Stimulated activated CD4-positive, alpha-beta T cell treated with anti-CD3 and anti-CD28 coated beads, Interleukin-1b, Interleukin-23, amount 100 ng/mL, for 24 hours (primary cell): Measurements from ENCODE around the gene TCEANC2.

ENCODE experiments used
- DNase-seq, 4 experiments: peaks; one replicate each; pipeline ENCODE4 v3.0.0-alpha.2; 2020; ENCODE audit warnings: low read depth in 4 of 4, low spot score in 1 of 4

TCEANC2 gene

DNA sequence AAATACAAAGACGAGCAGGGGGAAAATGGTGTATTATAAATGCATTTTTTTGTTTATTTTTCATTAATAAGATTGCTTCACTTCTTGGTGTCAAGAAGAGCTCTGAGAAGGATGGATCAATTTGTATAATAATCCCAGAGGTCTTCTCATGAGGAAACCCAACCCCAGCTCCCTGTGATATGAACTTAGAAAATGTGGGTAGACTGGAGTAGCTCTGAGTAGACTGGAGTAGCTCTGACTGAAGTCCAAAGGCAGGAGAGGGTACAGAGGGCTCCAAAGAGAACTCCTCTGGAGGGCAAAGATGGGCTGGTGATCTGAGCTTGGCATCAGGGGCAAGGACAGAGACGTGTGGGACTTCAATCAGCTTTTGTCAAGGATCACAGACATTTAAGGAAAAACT, 78.0 kb downstream of the TCEANC2 start:
- no peak for DNase-seq

DNA sequence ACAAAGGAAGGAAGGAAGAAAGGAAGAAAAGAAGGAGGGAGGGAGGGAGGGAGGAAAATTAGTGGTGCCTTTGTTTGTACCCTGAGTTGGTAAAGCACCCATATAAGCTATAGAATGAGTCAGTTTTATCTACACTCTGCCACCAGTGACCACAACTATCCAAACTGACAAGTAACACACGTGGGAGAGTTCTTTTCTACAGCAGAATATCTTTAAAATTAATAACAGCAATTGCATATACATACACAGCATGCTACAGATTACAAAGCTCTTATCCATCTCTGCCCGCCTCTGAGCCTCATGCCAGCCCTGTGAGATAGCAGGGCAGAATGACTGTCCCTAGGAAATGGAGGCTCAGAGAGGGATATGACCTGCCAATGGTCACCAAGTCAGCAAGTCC, 79.1 kb downstream of the TCEANC2 start:
- DNase-seq, result no peak

DNA sequence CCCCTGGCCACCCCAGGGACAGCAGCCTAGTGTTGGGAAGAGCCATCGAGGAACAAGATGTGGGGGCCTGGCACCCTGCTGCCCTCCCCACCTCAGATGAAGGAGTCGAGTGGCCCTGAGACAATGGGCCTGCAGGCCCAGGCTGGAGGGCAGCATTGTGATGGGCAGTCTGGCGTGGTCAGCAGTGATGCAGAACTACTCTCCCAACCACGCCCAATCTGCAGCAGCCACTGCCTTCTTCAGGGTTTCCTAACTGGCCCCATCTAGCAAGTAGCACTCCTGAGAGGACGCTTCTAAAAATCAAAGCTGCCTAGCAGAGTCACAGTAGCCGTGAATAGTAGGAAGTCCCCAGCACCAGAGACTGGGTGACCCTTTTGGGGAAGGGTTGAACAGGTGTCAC, 80.9 kb downstream of the TCEANC2 start:
- DNase-seq, result no peak

DNA sequence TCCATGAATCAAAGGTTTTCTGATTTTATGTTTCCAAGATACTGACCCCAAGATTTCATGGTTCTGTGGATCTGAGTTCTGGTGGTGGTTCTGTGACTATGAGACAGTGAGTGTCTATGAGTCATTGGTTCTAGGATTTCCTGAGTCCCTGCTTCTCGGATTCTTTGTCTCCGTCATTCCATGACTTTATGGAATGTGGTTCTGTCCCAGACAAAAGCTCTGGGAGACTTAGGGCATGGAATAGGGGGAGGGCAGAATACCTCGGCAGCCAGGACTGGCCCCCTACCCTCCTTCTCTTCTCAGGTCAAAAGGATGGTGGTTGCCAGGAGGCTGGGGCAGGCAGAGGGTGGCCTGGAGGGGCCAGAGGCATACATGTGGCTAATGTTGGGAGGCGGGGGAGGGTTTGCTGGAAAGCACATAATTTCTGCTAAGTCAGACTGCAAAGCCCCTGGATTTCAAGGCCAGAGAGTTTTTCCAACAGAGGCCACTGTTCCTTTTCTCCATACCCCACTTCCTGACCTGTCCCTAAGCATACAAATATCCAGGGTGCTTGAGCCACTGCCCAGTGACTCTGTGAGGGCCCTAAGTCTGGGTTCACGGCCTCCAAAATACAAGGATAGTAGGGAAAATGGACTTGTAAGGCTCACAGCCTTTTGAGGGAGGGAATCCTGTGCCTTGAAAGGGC, 82.2 kb downstream of the TCEANC2 start:
- DNase-seq, result no peak

DNA sequence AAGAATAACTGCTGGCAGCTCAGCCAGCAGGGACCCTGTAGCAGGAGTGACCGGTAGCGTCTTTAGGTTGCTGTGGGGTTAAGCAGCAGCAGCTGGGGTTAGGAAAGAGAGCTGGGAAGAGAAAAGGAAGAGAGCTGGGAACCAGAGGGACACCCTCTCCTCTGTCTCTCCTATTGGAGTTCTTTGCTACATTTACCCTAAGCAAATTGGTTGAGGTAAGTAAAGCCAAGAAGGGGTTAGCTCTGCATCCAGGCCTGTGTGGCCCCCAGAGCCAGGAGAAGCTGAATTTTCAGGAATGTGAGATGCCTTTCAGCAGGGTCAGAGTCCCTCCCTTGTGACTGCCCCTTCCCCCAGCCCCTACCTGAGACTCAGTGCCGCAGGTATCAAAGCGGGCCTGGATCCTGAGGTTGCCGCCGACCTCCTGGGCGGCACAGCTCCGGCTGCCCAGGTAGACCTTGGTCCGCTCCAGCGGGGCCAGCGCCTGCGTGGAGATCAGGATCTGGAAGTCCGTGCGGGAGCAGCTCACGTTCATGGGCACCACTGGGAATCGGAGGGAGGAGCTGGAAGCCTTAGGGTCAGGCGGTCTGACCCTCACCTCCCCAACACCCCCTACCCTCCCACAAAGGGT, 83.0 kb downstream of the TCEANC2 start:
- no peak for DNase-seq

DNA sequence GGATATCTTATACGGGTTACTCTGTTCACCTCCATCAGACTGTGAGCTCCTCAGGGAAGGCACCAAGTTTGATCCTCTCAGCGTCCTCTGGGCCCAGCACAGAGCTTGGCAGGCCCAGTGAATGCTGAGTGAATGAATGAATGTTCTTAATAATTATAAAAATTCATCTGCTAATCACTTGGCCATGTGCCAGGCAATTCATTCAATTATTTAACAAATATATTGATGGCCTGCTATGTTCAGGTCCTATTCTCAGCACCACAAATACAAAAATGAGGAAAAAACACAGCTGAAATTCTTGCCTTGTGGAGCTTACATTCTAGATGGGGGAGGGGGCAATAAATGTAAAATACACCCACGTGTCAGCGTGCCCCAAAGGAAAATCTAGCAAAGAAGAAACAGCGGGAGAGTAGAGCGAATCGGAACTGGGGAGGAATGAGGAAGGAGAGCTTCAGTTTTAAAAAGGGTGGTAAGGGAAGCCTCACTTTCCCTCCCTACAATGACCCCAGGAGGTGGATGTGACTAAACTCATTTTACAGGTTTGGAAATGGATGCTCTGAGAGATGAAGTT, 83.6 kb downstream of the TCEANC2 start:
- DNase-seq, result no peak

DNA sequence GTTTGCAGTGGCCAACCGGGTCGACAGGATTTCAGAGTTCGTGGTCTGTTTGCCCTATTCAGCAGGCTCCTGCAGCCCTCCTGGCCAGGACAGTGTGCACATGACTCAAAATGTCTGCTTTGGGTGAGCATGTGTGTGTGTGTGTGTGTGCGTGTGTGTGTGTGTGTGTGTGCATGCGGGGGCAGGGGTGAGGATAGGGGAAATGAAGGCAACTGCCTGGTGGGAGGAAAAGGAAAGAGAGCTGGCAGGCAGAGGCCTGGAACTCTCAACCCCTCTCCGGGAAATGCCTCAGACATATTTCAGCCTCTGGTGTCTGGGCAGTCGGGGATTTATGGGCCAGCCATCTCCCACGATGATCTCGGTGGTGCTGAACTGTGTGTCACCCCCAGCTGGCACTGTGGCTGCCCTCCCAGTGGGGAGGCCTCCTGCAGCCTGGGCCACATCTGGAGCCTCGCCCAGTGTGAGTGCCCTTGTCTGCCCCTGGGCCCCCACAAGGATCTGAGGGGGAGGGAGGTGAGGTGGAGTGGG, 84.2 kb downstream of the TCEANC2 start:
- no peak for DNase-seq

DNA sequence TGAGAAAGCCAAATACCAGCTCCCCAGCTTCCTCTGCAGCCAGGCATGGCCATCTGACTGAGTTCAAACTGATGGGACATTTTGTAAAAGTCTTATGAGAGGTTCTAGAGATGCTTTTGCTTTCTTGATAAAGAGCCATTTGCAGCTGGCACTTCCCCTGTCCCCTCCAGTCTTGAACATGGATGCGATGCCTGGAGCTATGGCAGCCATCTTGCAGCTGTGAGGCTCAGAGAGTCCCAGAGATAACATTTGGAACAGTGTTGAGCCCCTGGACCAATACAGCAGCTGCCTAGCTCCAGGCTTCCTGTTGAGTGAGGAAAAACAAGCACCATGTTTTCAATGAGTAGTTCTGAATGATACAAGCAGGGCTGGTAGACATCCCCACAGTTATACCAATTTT, 85.6 kb downstream of the TCEANC2 start:
- DNase-seq, result no peak

DNA sequence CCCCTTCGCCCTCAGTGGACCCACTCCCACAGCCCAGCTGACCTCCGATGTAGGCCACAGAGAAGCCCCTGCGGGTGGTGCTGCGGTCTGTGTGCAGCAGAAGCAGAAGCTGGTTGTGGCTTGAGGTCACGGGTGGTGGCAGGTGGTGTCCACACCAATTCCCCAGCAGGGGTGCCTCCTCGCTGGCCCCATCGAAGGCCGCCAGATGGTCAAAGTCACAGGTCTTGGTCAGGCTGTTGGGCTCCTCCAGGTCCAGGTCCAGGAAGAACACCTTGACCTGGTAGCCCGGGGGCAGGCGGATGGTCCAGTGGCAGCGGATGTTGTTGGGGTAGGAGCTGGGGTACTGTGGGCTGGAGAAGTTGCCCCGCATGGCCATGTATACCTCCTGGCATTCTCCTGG, 86.3 kb downstream of the TCEANC2 start:
- no peak for DNase-seq

DNA sequence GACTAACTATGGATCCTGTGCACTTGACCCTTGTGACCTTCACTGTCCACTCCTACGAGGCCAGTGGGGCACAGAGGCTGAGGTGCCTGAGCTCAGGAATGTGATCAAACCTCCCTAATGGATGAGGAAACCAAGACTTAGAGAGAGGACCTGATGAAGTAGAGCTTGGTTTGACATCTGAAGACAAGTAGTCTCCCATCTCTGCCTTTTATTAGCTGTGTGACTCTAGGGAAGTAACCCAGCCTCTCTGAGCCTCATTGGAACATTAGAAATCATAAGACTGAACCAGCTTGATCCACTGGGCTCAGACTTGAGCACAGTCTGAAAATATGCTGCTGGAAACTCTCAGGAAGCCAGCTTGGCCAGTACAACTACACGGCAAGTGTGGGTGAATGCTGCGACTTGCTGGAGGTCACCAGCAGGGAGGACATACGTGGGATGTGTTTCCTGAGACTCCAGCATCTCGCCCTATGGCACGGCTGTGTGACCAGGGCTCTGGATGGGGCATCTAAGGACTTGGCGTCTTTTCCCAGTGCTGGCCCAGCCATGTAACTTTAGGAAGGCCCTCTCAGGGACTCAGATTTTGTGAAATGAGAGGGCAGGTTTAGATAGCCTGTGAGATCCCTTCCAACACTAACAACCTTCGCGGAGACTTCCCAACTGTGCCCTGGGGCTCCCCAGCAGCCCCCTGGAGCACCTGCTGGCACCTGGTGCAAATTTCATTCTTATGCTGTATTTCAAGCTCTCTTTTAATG, 88.9 kb downstream of the TCEANC2 start:
- no peak for DNase-seq

DNA sequence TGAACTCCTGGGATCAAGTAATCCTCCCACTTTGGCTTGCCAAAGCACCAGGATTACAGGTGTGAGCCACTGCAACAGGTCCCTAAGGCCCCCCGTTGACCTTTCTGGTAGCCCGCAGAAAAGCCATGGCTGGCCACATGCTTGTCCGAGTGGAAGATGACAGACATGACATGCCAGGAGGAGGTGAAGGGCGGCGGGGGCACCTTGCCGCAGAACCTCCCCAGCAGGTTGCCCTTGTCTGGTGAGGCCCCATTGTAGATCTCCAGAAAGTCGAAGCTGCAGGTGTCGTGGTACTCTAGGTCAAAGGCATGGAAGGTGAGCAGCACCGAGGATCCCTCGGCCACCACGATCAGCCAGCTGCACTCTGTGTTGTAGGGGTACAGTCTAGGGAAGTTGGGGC, 91.0 kb downstream of the TCEANC2 start:
- no peak for DNase-seq

DNA sequence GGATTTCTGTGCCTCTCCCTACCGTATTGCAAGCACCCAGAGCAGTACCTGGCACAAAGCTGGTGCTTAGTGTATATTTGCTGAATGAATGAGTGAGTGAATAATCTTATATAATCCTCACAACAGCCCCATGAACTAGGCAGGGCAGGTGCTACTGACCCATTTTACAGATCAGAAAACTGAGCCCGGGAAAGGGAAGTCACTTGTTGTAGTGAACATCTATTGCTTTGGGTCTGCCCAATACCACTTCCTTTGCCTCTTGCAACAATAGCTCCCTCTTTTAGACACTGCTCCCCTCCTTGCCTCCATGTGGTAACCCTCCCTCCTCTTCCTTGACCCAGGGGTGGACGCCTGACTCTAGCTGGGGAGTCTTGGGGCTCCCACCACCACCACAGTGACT, 96.3 kb downstream of the TCEANC2 start:
- DNase-seq, result no peak

DNA sequence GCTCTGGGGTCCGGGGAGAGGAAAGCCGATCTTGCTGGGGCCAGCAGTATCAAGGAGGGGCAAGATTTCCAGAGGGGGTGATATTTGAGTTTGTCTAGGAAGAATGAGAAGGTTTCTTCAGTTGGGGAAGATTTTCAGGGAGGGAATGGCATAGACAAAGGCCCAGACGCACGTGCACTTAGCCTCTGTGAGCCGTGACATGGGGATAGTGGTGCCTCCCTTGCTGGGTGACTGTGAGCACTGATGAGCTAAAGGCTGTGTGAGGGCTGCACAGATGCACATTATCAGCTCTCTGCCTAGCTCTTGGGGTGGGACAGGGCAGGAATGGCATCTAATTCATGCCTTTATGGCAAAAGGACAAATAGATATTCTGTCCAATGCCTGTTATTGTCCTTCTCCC, 97.6 kb downstream of the TCEANC2 start:
- DNase-seq, result no peak

DNA sequence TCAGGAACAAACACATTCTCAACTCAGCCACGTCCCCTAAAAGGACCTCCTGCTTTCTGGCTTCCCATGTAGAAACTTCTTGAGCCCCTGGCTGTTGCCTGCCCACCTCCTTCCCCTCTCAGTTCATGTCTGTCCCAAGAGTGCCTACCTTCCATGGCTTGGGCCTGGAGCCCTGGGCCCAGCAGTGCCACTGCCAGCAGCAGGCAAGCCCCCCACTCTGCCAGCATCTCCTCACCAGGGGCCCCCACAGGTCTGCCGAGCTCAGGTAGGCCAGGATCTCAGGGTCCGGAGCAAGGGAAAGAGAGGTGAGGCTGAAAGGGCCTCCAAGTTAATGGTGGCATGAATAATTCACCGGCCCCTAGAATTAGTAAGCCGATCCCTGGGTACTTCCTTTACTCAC, 99.3 kb downstream of the TCEANC2 start, which contains the start of gene CDCP2:
Gene CDCP2 (minus strand): TSS at position 305 of the 400 bp plus-strand sequence. CDS start 78 bp downstream, at position 227.
- DNase-seq, result no peak

DNA sequence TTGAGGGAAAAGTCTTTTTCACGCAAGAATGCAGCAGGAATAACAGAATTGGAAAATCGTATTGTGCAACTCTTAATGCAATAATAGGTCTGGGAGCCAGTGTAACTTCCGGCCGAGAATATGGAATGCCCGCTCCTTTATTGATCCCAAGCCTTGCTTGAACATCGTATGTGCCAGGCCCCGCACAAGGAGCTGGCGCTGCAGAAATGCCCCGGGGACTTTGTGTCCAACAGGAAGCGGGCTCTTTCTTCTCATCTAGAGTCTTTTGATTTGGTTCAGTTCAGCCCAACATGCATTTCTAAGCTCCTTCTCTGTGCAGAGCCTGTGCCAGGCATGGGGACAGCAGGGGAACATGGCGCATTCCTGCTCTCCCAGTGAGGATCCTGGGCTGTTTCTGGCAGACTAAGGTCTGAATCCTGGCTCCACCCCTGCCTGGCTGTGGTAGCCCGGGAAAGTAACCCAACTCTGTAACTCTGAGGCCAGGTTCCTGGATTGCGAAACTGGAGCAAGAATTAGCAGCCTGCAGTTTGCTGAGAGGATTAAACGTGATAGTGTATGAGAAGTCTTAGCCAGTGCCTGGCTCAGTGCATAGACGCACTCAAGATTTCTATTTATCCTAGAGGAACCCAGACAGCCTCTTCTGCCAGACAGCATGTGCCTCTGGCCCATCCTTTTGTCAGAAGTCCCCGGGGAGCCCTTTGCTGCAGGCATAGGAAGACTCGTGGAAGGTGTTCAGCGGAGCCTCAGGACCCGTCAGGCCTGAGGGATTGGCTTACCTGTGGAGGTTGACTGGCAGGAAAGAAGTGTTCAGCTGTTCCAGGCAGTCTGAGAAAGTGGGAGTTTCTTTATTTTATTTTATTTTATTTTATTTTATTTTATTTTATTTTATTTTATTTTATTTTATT, 100.4 kb downstream of the TCEANC2 start:
- DNase-seq, result no peak
